Activated CD8-positive, alpha-beta T cell treated with anti-CD3 and anti-CD28 coated beads for 36 hours (primary cell): ENCODE data around the gene NINL. TPM values are rescaled to one million over a fixed set of nuclear protein-coding genes. Genes with fewer than 3 reads are reported as not detected.
"Not testable (repeated sequence)": the region's sequence is repeated elsewhere in the genome, so short reads cannot be mapped to it uniquely, and the experiment has no call there.

ENCODE experiments used
- ATAC-seq: fragments of 200-7000 bp; cut with Tn5 transposase; one replicate; pipeline ENCODE4 v1.10.0; 2021; ENCODE audit warnings: mild to moderate bottlenecking, moderate library complexity
- CTCF ChIA-PET: fragments of 350-600 bp; sonication (Branson Sonifier 250); formaldehyde crosslinking; loops from one replicate; lab custom pipeline; 2021; ENCODE audit warnings: antibody characterized with exemption; lab: Charles Lee
- POLR2A ChIA-PET: fragments of 350-600 bp; sonication (Branson Sonifier 250); formaldehyde crosslinking; loops from one replicate; lab custom pipeline; 2021; ENCODE audit warnings: antibody characterized with exemption; lab: Charles Lee
- DNase-seq: peaks from one replicate; pipeline ENCODE4 v3.0.0-alpha.2; 2020
- H3K27ac Mint-ChIP-seq: one replicate; pipeline ENCODE4 v1.8.0; 2021; ENCODE audit warnings: mild to moderate bottlenecking, mixed read lengths
- H3K27me3 Mint-ChIP-seq: one replicate; pipeline ENCODE4 v1.8.0; 2021; ENCODE audit warnings: mixed read lengths
- H3K36me3 Mint-ChIP-seq: one replicate; pipeline ENCODE4 v1.8.0; 2021; ENCODE audit warnings: low read depth, mixed read lengths
- H3K4me1 Mint-ChIP-seq: one replicate; pipeline ENCODE4 v1.8.0; 2021; ENCODE audit warnings: low read depth, mixed read lengths
- H3K4me3 Mint-ChIP-seq: one replicate; pipeline ENCODE4 v1.8.0; 2021; ENCODE audit warnings: mild to moderate bottlenecking, moderate library complexity, mixed read lengths
- H3K9me3 Mint-ChIP-seq: one replicate; pipeline ENCODE4 v1.8.0; 2021; ENCODE audit warnings: mixed read lengths
- intact Hi-C: fragments of 100-400 bp; cut with micrococcal nuclease; formaldehyde crosslinking; loops from one replicate; pipeline ENCODE4 v1.10.0; 2022
- total RNA-seq, 2 experiments: library from RNA; stranded (reverse); gene quantifications; one replicate each; pipeline ENCODE4 v1.2.3, GENCODE V29; 2021
- TF ChIP-seq, protein P1 (sequence below): fragments of 200-600 bp; IDR thresholded peaks from one replicate; pipeline ENCODE4 v1.8.0; 2022; ENCODE audit warnings: antibody characterized with exemption, mild to moderate bottlenecking

The NINL gene
- total RNA-seq, 2 experiments from 2014 or later: 2.3 to 4.1 TPM

GRCh38 chr20:25565578-25566157, 19.7 kb downstream of the NINL start:
- Mint-ChIP-seq H3K36me3 (peaks cover 3% of the 10 kb centered on the region), H3K4me1 (peaks cover 11% of the 10 kb centered on the region), H3K27me3 (no peaks in the 10 kb centered on the region), H3K9me3 (no peaks in the 10 kb centered on the region), H3K27ac (no peak overlapping the region), H3K4me3 (no peak overlapping the region)
- intact Hi-C loops: no loop called here
- TF ChIP-seq, protein P1, sequence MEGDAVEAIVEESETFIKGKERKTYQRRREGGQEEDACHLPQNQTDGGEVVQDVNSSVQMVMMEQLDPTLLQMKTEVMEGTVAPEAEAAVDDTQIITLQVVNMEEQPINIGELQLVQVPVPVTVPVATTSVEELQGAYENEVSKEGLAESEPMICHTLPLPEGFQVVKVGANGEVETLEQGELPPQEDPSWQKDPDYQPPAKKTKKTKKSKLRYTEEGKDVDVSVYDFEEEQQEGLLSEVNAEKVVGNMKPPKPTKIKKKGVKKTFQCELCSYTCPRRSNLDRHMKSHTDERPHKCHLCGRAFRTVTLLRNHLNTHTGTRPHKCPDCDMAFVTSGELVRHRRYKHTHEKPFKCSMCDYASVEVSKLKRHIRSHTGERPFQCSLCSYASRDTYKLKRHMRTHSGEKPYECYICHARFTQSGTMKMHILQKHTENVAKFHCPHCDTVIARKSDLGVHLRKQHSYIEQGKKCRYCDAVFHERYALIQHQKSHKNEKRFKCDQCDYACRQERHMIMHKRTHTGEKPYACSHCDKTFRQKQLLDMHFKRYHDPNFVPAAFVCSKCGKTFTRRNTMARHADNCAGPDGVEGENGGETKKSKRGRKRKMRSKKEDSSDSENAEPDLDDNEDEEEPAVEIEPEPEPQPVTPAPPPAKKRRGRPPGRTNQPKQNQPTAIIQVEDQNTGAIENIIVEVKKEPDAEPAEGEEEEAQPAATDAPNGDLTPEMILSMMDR: no peak
- ChIA-PET POLR2A (no interaction called here), CTCF (no interaction called here)
- ATAC-seq (no peak), DNase-seq (no peak)

DNA sequence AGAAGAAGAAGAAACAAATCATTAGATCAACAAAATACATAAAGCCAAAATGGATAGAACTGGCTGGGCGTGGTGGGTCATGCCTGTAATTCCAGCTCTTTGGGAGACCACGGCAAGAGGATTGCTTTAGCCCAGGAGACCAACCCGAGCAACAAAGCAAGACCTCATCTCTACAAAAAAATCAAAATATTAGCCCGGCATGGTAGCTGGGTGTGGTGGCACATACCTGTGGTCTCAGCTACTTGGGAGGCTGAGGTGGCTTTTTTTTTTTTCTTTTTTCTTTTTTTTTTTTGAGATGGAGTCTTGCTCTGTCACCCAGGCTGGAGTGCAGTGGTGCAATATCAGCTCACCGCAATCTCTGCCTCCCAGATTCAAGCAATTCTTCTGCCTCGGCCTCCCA, 21.5 kb downstream of the NINL start:
- ATAC-seq (no peak), DNase-seq (no peak)
- H3K4me3 Mint-ChIP-seq: no peak overlapping the region
- TF ChIP-seq, protein P1: no peak
- H3K36me3 Mint-ChIP-seq: peaks cover 3% of the 10 kb centered on the region
- intact Hi-C loops: no loop called here
- H3K9me3 Mint-ChIP-seq: no peaks in the 10 kb centered on the region
- ChIA-PET CTCF (interaction anchor here (1.1 kb wide), 1 partner anchor 94 kb away, joined by 3 read pairs; no protein-coding TSS in a partner anchor), POLR2A (no interaction called here)
- no peak overlapping the region for H3K27ac Mint-ChIP-seq
- H3K27me3 Mint-ChIP-seq: no peaks in the 10 kb centered on the region
- peaks cover 11% of the 10 kb centered on the region for H3K4me1 Mint-ChIP-seq

GRCh38 chr20:25563362-25563761, 22.0 kb downstream of the NINL start:
- intact Hi-C loops: no loop called here
- ChIA-PET POLR2A (no interaction called here), CTCF (interaction anchor here (1.1 kb wide), 1 partner anchor 94 kb away, joined by 3 read pairs; no protein-coding TSS in a partner anchor)
- H3K27me3 Mint-ChIP-seq: no peaks in the 10 kb centered on the region
- TF ChIP-seq, protein P1: no peak
- H3K36me3 Mint-ChIP-seq: peaks cover 3% of the 10 kb centered on the region
- ATAC-seq (no peak), DNase-seq (no peak)
- no peaks in the 10 kb centered on the region for H3K9me3 Mint-ChIP-seq
- no peak overlapping the region for H3K4me3 Mint-ChIP-seq
- H3K4me1 Mint-ChIP-seq: peaks cover 11% of the 10 kb centered on the region
- H3K27ac Mint-ChIP-seq: no peak overlapping the region

- DNase-seq, ATAC-seq, H3K27ac Mint-ChIP-seq, POLR2A ChIA-PET, H3K4me3 Mint-ChIP-seq, intact Hi-C loops, H3K36me3 Mint-ChIP-seq, H3K4me1 Mint-ChIP-seq, H3K9me3 Mint-ChIP-seq, CTCF ChIA-PET, H3K27me3 Mint-ChIP-seq: not testable (repeated sequence)
Measured at GRCh38 chr20:25561771-25562170, 23.6 kb downstream of the NINL start.

DNA sequence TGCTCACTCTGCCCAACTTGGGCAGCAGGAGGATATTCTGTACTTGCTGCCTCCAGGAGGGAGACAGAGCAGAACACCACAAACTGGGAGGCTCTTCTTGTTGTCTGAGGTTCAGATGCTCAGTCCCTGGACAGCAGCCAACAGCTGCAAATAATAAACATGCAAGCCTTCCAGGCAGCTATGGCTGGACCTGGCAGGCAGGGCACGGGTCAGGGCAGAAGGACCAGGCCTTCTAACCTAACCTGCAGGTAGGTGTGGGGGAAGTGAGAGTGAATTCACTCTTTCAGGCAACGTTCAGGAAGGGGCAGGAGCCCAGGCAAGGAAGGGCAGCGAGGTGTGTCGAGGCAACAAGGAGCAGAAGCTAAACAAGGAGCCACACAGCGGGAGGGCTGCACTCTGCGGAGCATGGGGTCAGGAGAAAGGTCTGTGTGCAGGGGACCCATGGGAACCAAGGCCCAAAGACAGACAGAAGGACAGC, 31.5 kb downstream of the NINL start:
- no peak for DNase-seq
- intact Hi-C loops: no loop called here
- ChIA-PET CTCF (no interaction called here), POLR2A (interaction anchor here (0.8 kb wide), 1 partner anchor 33 kb away, joined by 3 read pairs; no protein-coding TSS in a partner anchor)
- Mint-ChIP-seq H3K9me3 (no peaks in the 10 kb centered on the region), H3K27ac (no peak overlapping the region), H3K36me3 (no peaks in the 10 kb centered on the region), H3K4me3 (no peak overlapping the region), H3K4me1 (no peaks in the 10 kb centered on the region), H3K27me3 (no peaks in the 10 kb centered on the region)
- TF ChIP-seq, protein P1: no peak
- ATAC-seq: no peak
